ENCODE measurements around the gene CDHR1. TPM values are rescaled to one million over a fixed set of nuclear protein-coding genes. Genes with fewer than 3 reads are reported as not detected.

CDHR1 gene
- total and polyA plus RNA-seq, 10 of the 15 experiments (the other 5 are each of a cell fraction or from before 2014, with no cell fraction given) = 0.17 to 3.0 (median 0.34) TPM

DNA sequence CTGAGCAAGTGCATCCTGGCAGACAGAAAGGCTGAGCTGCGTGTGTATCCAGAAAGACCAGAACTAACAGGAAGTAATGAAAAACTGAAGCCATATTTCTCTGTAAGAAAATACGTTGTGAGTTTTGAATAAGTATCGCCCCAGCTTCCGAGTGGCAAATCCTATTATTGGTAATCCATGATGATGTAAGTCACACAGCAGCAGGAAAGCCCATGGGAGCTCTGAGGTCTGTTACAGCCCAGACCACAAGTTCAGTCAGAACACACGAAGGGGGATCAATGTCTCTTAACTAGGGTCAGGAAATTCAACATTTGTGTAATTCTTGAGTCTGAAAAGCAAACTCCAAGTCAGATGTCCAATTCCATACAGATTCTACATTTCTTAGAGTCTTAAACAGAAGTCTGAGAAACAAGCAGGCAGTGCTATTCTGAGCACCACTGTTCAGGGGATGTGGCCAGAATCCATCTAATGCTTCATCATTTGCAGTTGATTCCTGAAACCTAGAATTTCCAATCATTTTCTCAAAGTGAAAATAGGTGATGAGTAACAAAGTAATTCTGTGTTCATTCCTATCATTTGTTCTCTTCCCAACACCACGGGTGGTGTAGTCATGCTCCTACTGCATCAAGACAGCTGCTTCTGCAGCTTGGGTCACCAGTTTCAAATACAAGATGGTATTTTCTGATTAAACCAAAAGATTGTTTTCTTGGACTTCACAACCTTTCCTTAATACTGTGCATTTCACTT, 31.3 kb downstream of the CDHR1 start, which contains the start of gene LRIT2:
LRIT2 (minus strand) TSS at position 118 of the 747 bp plus-strand sequence; CDS start at position 94, 24 bp downstream.
- SMC1A ChIA-PET (ENCODE audit: uncharacterized antibody, unreplicated experiment) = no interaction called here
- Histone ChIP-seq H3K9ac (ENCODE audit: control insufficient read depth, insufficient read depth, low read length) (no peak within 1 kb of the TSS), H3K4me2 (ENCODE audit: control insufficient read depth, insufficient read depth) (no peak within 1 kb of the TSS), H3K9me3 (replicated peaks; ENCODE audit: control insufficient read depth, insufficient read depth, low read length) (no peaks in the 10 kb centered on the region), H3K4me1 (ENCODE audit: control insufficient read depth, insufficient read depth, low read length) (no peaks in the 10 kb centered on the region), H3K27me3 (replicated peaks in 1 of 2; ENCODE audit: control insufficient read depth in 2 of 2, insufficient read depth in 2 of 2, low read length in 1 of 2) (no peaks in the 10 kb centered on the region; a peak in 1 of 4 replicates), H4K20me1 (ENCODE audit: control insufficient read depth, insufficient read depth) (no peaks in the 10 kb centered on the region), H2AFZ (ENCODE audit: control insufficient read depth, low read depth, low read length) (no peak within 1 kb of the TSS), H3K36me3 (ENCODE audit: control insufficient read depth in 2 of 2, insufficient read depth in 2 of 2, low read length in 1 of 2) (no peaks in the 10 kb centered on the region), H3K79me2 (ENCODE audit: control insufficient read depth, insufficient read depth, low read length) (no peaks in the 10 kb centered on the region), H3K27ac (ENCODE audit: control insufficient read depth, insufficient read depth) (no peak within 1 kb of the TSS), H3K4me3 (no peak within 1 kb of the TSS)
- RAD21 ChIA-PET (ENCODE audit: unreplicated experiment) = no interaction called here
- BruUV-seq (replicated peaks) = no TSS peak
- FAIRE-seq (no peak), ATAC-seq (no peak), DNase-seq (ENCODE audit: low read depth, low spot score) (no peak)
- in situ Hi-C loops (cut with MboI) (no loop called here), intact Hi-C loops (cut with micrococcal nuclease; ENCODE audit: unreplicated experiment) (no loop called here)
- WGBS (ENCODE audit: insufficient coverage, insufficient replicate concordance, low lambda C conversion rate, missing lambda C conversion rate) = 43% methylated on average over 6 of the region's 6 CpGs
- POLR2A ChIA-PET = no interaction called here
- CTCF ChIA-PET = interaction anchor here (1.4 kb wide), 1 partner anchor 11 kb away, joined by 3 read pairs; no protein-coding TSS in a partner anchor
- no peak for TF ChIP-seq ZNF217 (IDR thresholded peaks at IDR 0.05)
- no peak for TF ChIP-seq RUNX3 (IDR thresholded peaks at IDR 0.05; ENCODE audit: low read length)
- TF ChIP-seq, protein P1, sequence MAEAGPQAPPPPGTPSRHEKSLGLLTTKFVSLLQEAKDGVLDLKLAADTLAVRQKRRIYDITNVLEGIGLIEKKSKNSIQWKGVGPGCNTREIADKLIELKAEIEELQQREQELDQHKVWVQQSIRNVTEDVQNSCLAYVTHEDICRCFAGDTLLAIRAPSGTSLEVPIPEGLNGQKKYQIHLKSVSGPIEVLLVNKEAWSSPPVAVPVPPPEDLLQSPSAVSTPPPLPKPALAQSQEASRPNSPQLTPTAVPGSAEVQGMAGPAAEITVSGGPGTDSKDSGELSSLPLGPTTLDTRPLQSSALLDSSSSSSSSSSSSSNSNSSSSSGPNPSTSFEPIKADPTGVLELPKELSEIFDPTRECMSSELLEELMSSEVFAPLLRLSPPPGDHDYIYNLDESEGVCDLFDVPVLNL (IDR thresholded peaks at IDR 0.05; ENCODE audit: low read depth, low read length) = no peak
- TF ChIP-seq SUZ12 (IDR thresholded peaks at IDR 0.05; ENCODE audit: unreplicated experiment) = no peak
- TF ChIP-seq EED (IDR thresholded peaks at IDR 0.05; ENCODE audit: low read depth) = no peak
- no peak for TF ChIP-seq TCF12 (IDR thresholded peaks at IDR 0.05; ENCODE audit: low read depth, low read length)
- no peak for TF ChIP-seq DPF2 (IDR thresholded peaks at IDR 0.05)
